H1 (cell line): ENCODE data around the gene DNAJC17. TPM values are rescaled to one million over a fixed set of nuclear protein-coding genes. Genes with fewer than 3 reads are reported as not detected.

Experiments
- BACH1 ChIP-seq: IDR thresholded peaks from 2 replicates; pipeline ENCODE4 v1.6.1; 2012; ENCODE audit warnings: low read length, improper control_type of control experiment
- BCL11A ChIP-seq, 2 experiments: IDR thresholded peaks; one replicate each; pipeline ENCODE4 v1.6.1; 2011; ENCODE audit warnings: low read depth in 2 of 2, low read length in 2 of 2, mild to moderate bottlenecking in 2 of 2
- NANOG ChIP-seq: IDR thresholded peaks from 2 replicates; pipeline ENCODE4 v1.6.1; 2011; ENCODE audit warnings: low read length, low read depth, mild to moderate bottlenecking, inconsistent platforms; ENCODE audit not compliant: insufficient read depth, poor library complexity, severe bottlenecking
- POLR2AphosphoS5 ChIP-seq: IDR thresholded peaks from 2 replicates; pipeline ENCODE4 v1.6.1; 2011; ENCODE audit warnings: low read depth, low read length
- SIN3A ChIP-seq, 2 experiments: IDR thresholded peaks in 1 of 2; conservative IDR thresholded peaks in 1 of 2; 2 replicates each; pipeline ENCODE4 v1.6.1; 2011 to 2012; ENCODE audit warnings: low read length in 2 of 2, improper control_type of control experiment in 1 of 2, low read depth in 1 of 2, mild to moderate bottlenecking in 1 of 2
- TBP ChIP-seq: IDR thresholded peaks from 2 replicates; pipeline ENCODE4 v1.6.1; 2011; ENCODE audit warnings: low read depth, low read length, improper control_type of control experiment
- polyA plus RNA-seq, 7 experiments: library from polyadenylated mRNA; depleted of rRNA in 3 of 7; stranded (reverse) in 5 of 7; unstranded in 2 of 7; fragments of >200 nt in 5 of 7; fragments of 200-250 nt in 2 of 7; gene quantifications; 1 replicate in 5 of 7; 2 replicates in 1 of 7; 4 replicates in 1 of 7; pipeline versions ENCODE4 v1.2.1 to v1.2.3, GENCODE V29; 2011 to 2013; ENCODE audit warnings: missing spikeins in 2 of 7, mixed read lengths in 2 of 7
- total RNA-seq: library from RNA; stranded (reverse); fragmentation: NEBNext Ultra II Directional; extraction: Animal tissue kit (Norgen Biotek cat#: 25700); gene quantifications from 2 replicates; pipeline ENCODE4 v1.2.1, GENCODE V29; 2021
- TF ChIP-seq, protein P1 (sequence below), 3 experiments: IDR thresholded peaks; 1 replicate in 2 of 3; 2 replicates in 1 of 3; pipeline versions ENCODE4 v1.5.1 to v1.6.1; 2011; ENCODE audit warnings: low read length in 3 of 3, mild to moderate bottlenecking in 3 of 3, inconsistent platforms in 2 of 3, low read depth in 1 of 3, moderate library complexity in 1 of 3; ENCODE audit not compliant: insufficient read depth in 1 of 3; ENCODE audit errors: control extremely low read depth in 1 of 3

DNAJC17 gene
- total and polyA plus RNA-seq, 2 of the 8 experiments (the other 6 are each of a cell fraction or from before 2014, with no cell fraction given) = 39.5 to 45.4 TPM

DNA sequence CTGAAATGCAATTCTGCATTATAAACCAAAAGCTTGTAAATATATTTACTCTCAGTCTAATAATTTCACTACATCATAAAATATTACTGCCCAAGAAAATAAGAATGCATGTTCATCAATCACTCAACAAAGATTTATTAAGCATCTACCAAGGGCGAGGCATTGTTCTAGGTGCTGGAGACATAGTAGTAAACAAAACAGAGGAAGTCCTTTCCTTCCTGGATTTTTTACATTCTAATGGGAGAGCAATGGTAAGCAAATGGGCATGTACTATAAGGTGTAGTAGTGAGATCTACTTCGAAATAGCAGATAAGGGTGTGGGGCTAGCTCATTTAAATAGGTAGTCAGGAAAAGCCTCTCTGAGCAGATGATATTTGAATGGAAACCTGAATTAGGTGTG lies 11.2 kb downstream of the DNAJC17 start (continued):
- TF ChIP-seq, protein P1, sequence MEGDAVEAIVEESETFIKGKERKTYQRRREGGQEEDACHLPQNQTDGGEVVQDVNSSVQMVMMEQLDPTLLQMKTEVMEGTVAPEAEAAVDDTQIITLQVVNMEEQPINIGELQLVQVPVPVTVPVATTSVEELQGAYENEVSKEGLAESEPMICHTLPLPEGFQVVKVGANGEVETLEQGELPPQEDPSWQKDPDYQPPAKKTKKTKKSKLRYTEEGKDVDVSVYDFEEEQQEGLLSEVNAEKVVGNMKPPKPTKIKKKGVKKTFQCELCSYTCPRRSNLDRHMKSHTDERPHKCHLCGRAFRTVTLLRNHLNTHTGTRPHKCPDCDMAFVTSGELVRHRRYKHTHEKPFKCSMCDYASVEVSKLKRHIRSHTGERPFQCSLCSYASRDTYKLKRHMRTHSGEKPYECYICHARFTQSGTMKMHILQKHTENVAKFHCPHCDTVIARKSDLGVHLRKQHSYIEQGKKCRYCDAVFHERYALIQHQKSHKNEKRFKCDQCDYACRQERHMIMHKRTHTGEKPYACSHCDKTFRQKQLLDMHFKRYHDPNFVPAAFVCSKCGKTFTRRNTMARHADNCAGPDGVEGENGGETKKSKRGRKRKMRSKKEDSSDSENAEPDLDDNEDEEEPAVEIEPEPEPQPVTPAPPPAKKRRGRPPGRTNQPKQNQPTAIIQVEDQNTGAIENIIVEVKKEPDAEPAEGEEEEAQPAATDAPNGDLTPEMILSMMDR (IDR thresholded peaks at IDR 0.05; ENCODE audit: control extremely low read depth in 1 of 3, insufficient read depth in 1 of 3, low read depth in 1 of 3, low read length in 3 of 3) = no peak
- TF ChIP-seq POLR2AphosphoS5 (no peak), TBP (no peak), BCL11A (IDR thresholded peaks at IDR 0.05; ENCODE audit: low read depth in 2 of 2, low read length in 2 of 2) (no peak), NANOG (no peak), SIN3A (conservative IDR thresholded peaks at IDR 0.05 in 1 of 2, IDR thresholded peaks at IDR 0.05 in 1 of 2; ENCODE audit: low read depth in 1 of 2, low read length in 2 of 2) (no peak), BACH1 (no peak)
